IMR-90 (cell line): ENCODE results near the gene APOC4. TPM values are rescaled to one million over a fixed set of nuclear protein-coding genes. Genes with fewer than 3 reads are reported as not detected.
"Not testable (repeated sequence)": the region's sequence is repeated elsewhere in the genome, so short reads cannot be mapped to it uniquely, and the experiment has no call there.

Experiments used
- ATAC-seq: fragments of 200-7000 bp; cut with Tn5 transposase; 2 replicates; pipeline ENCODE4 v1.9.1; 2020; ENCODE audit warnings: low read depth, mild to moderate bottlenecking, moderate library complexity
- BruUV-seq: library from RNA; stranded (reverse); fragments of 400-500 nt; replicated peaks from 2 replicates; lab custom pipeline; 2021; lab: Mats Ljungman, UMichigan
- CTCF ChIA-PET: fragments of 300-600 bp; formaldehyde crosslinking; extraction: SDS; loops from one replicate; lab custom pipeline; 2021; ENCODE audit warnings: antibody characterized with exemption; lab: Yijun Ruan, JAX
- POLR2A ChIA-PET: fragments of 300-600 bp; sonication (Branson Sonifier 250); formaldehyde crosslinking; loops from one replicate; lab custom pipeline; 2022; ENCODE audit warnings: antibody characterized with exemption; ENCODE audit not compliant: unreplicated experiment; lab: Charles Lee
- DNase-seq: peaks from one replicate; pipeline ENCODE4 v3.0.0; 2013
- H2AFZ ChIP-seq: replicated peaks from 2 replicates; pipeline ENCODE3; 2013; ENCODE audit warnings: low read length, mild to moderate bottlenecking; ENCODE audit not compliant: poor library complexity
- H2AK5ac ChIP-seq: 2 replicates; pipeline ENCODE4 v1.6.1; 2013; ENCODE audit warnings: low read depth, low read length, inconsistent platforms
- H2AK9ac ChIP-seq: replicated peaks from 2 replicates; pipeline ENCODE3; 2013; ENCODE audit warnings: mild to moderate bottlenecking, low read depth, low read length, moderate library complexity; ENCODE audit not compliant: poor library complexity
- H2BK120ac ChIP-seq: 2 replicates; pipeline ENCODE4 v1.6.1; 2013; ENCODE audit warnings: low read depth, low read length, inconsistent platforms
- H2BK15ac ChIP-seq: 3 replicates; pipeline ENCODE4 v1.6.1; 2013; ENCODE audit warnings: low read depth, low read length, inconsistent platforms
- H2BK20ac ChIP-seq: 2 replicates; pipeline ENCODE4 v1.6.1; 2013; ENCODE audit warnings: low read depth, mild to moderate bottlenecking, inconsistent platforms, low read length, moderate library complexity
- H2BK5ac ChIP-seq: 2 replicates; pipeline ENCODE4 v1.6.1; 2013; ENCODE audit warnings: mild to moderate bottlenecking, low read depth, low read length, inconsistent platforms; ENCODE audit not compliant: poor library complexity, severe bottlenecking
- H3K14ac ChIP-seq: replicated peaks from 2 replicates; pipeline ENCODE4 v1.6.1; 2013; ENCODE audit warnings: low read depth, low read length, inconsistent platforms
- H3K18ac ChIP-seq: 2 replicates; pipeline ENCODE4 v1.6.1; 2013; ENCODE audit warnings: low read depth, low read length, control low read depth
- H3K23ac ChIP-seq: 2 replicates; pipeline ENCODE4 v1.6.1; 2013; ENCODE audit warnings: low read depth, low read length, inconsistent platforms
- H3K27ac ChIP-seq: 2 replicates; pipeline ENCODE4 v1.5.1; 2013; ENCODE audit warnings: mild to moderate bottlenecking, control low read depth, low read length; ENCODE audit not compliant: insufficient read depth
- H3K27me3 ChIP-seq: 2 replicates; pipeline ENCODE4 v1.6.1; 2013; ENCODE audit warnings: low read length; ENCODE audit not compliant: control insufficient read depth, insufficient read depth
- H3K36me3 ChIP-seq: 2 replicates; pipeline ENCODE4 v1.6.1; 2013; ENCODE audit warnings: low read length, mixed read lengths; ENCODE audit not compliant: control insufficient read depth, insufficient read depth
- H3K4ac ChIP-seq: 2 replicates; pipeline ENCODE4 v1.6.1; 2013; ENCODE audit warnings: low read depth, low read length, inconsistent platforms
- H3K4me1 ChIP-seq: 2 replicates; pipeline ENCODE4 v1.6.1; 2013; ENCODE audit warnings: low read length, mixed read lengths; ENCODE audit not compliant: control insufficient read depth, insufficient read depth
- H3K4me2 ChIP-seq: 2 replicates; pipeline ENCODE4 v1.6.1; 2013; ENCODE audit warnings: low read depth, mild to moderate bottlenecking, control low read depth, low read length, moderate library complexity
- H3K4me3 ChIP-seq: 2 replicates; pipeline ENCODE4 v1.5.1; 2013; ENCODE audit warnings: low read depth, mild to moderate bottlenecking, control low read depth, low read length, moderate library complexity; ENCODE audit not compliant: insufficient read depth
- H3K56ac ChIP-seq: 2 replicates; pipeline ENCODE4 v1.6.1; 2013; ENCODE audit warnings: low read length, inconsistent platforms; ENCODE audit not compliant: insufficient read depth; ENCODE audit errors: extremely low read depth
- H3K79me1 ChIP-seq, 2 experiments: 2 replicates each; pipeline ENCODE4 v1.6.1; 2013; ENCODE audit warnings: low read length in 2 of 2, inconsistent platforms in 1 of 2, low read depth in 1 of 2
- H3K9ac ChIP-seq: 2 replicates; pipeline ENCODE4 v1.6.1; 2013; ENCODE audit warnings: low read depth, low read length, control low read depth
- H3K9me1 ChIP-seq: 2 replicates; pipeline ENCODE4 v1.6.1; 2013; ENCODE audit warnings: low read length, inconsistent platforms; ENCODE audit not compliant: insufficient read depth
- H3K9me3 ChIP-seq: 2 replicates; pipeline ENCODE4 v1.6.1; 2013; ENCODE audit warnings: low read length; ENCODE audit not compliant: control insufficient read depth, insufficient read depth
- H4K20me1 ChIP-seq: 2 replicates; pipeline ENCODE4 v1.6.1; 2013; ENCODE audit warnings: low read length, inconsistent platforms; ENCODE audit not compliant: insufficient read depth
- H4K5ac ChIP-seq: 2 replicates; pipeline ENCODE4 v1.6.1; 2013; ENCODE audit warnings: mild to moderate bottlenecking, low read depth, low read length, control low read depth
- H4K8ac ChIP-seq, 2 experiments: 2 replicates each; pipeline ENCODE4 v1.6.1; 2013; ENCODE audit warnings: low read depth in 2 of 2, low read length in 2 of 2, control low read depth in 1 of 2, inconsistent platforms in 1 of 2
- H4K91ac ChIP-seq: 2 replicates; pipeline ENCODE4 v1.6.1; 2013; ENCODE audit warnings: low read depth, low read length, inconsistent platforms; ENCODE audit not compliant: insufficient read depth
- CEBPB ChIP-seq: IDR thresholded peaks from 2 replicates; pipeline ENCODE4 v1.6.1; 2012; ENCODE audit warnings: low read depth, low read length, improper control_type of control experiment
- FOS ChIP-seq: fragments of 150-350 bp; IDR thresholded peaks from 2 replicates; pipeline ENCODE4 v1.6.1; 2016; ENCODE audit warnings: low read depth, low read length
- WGBS, 2 experiments: methylation state at CpG; one replicate each; pipeline versions ENCODE4 v1.1.5 to v1.1.7; 2013; ENCODE audit warnings: missing lambda C conversion rate in 2 of 2; ENCODE audit not compliant: insufficient read length in 1 of 2; ENCODE audit errors: extremely low coverage in 2 of 2; 5-methylcytosine and 5-hydroxymethylcytosine counted together
- dilution Hi-C: fragments of 300-500 bp; cut with HindIII; formaldehyde crosslinking; loops from one replicate; pipeline ENCODE4 v1.14.3; 2018; ENCODE audit warnings: low sequenced_read_pairs; ENCODE audit not compliant: unreplicated experiment
- in situ Hi-C: fragments of 300-500 bp; cut with MboI; formaldehyde crosslinking; loops from 3 replicates; pipeline ENCODE4 v1.14.3; 2019; ENCODE audit warnings: low sequenced_read_pairs, inconsistent platforms, mixed read lengths
- intact Hi-C: fragments of 100-400 bp; cut with micrococcal nuclease; formaldehyde crosslinking; loops from 2 replicates; pipeline ENCODE4 v1.10.0; 2022
- polyA plus RNA-seq, 3 experiments: library from polyadenylated mRNA; depleted of rRNA; stranded (reverse); fragments of >200 nt; gene quantifications; 2 replicates each; pipeline ENCODE4 v1.2.3, GENCODE V29; 2012; ENCODE audit warnings: low replicate concordance in 1 of 3
- total RNA-seq: library from RNA; depleted of rRNA; stranded (reverse); fragments of >200 nt; gene quantifications from 2 replicates; pipeline ENCODE4 v1.2.3, GENCODE V29; 2012

Gene APOC4
- total and polyA plus RNA-seq, 2 of the 4 experiments (the other 2 are of a cell fraction): not detected

DNA sequence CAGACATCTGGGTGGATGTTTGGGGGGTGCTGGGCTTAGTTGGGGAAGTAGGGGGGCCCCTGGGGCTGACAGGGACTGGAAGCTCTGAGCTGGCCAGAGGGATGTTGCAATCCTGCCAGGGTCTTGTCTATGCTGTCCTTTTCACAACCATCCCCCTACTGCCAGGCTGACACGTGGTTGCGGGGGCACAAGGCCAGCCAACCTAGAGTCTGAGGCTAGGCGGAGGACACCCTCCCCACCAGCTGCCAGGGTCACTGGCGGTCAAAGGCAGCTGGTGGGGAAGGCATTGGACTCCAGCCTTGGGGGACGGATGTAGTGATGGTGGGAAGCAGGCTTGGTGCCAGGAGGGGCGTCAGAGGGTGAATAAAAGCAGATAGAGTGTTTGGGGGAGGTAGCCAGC lies 29.2 kb upstream of the APOC4 start:
- no peaks in the 10 kb centered on the region for H3K27me3 ChIP-seq
- DNase-seq (no peak), ATAC-seq (no peak)
- ChIA-PET CTCF (no interaction called here), POLR2A (no interaction called here)
- H3K18ac ChIP-seq: no peak overlapping the region
- H2BK120ac ChIP-seq: peak overlapping the region; percentile 15; the same call in 1 of the 2 replicates
- no peak overlapping the region for H2AK9ac ChIP-seq
- H4K5ac ChIP-seq: no peak overlapping the region
- H2BK15ac ChIP-seq: 0 out of 3 replicates have a peak overlapping the region, but pooled peaks have one; percentile 17
- no peak overlapping the region for H2BK20ac ChIP-seq
- H3K4me3 ChIP-seq: no peak overlapping the region
- no peak overlapping the region for H3K27ac ChIP-seq
- peaks cover 12% of the 10 kb centered on the region for H3K4me1 ChIP-seq
- H3K4ac ChIP-seq: no peak overlapping the region
- H2AK5ac ChIP-seq: no peak overlapping the region
- H2BK5ac ChIP-seq: no peak overlapping the region
- no peak overlapping the region for H3K23ac ChIP-seq
- dilution Hi-C loops (no loop called here), in situ Hi-C loops (loop anchor here (5.0 kb wide), 1 partner anchor 39 kb away; no protein-coding TSS in a partner anchor), intact Hi-C loops (no loop called here)
- BruUV-seq: no TSS peak
- H4K20me1 ChIP-seq: no peaks in the 10 kb centered on the region; the same call in 1 of the 2 replicates
- H3K56ac ChIP-seq: no peak overlapping the region
- 0 out of 4 replicates have a peak overlapping the region, but pooled peaks of 1 of the 2 experiments have one; percentile 33 for H4K8ac ChIP-seq
- no peak overlapping the region for H3K9ac ChIP-seq
- no peak overlapping the region for H3K14ac ChIP-seq
- H3K9me1 ChIP-seq: peaks cover 4% of the 10 kb centered on the region; the same call in 1 of the 2 replicates
- peak; percentile 50 for TF ChIP-seq CEBPB
- TF ChIP-seq FOS: no peak
- H3K4me2 ChIP-seq: no peak overlapping the region
- no peaks in the 10 kb centered on the region for H3K79me1 ChIP-seq
- no peaks in the 10 kb centered on the region for H3K9me3 ChIP-seq
- H4K91ac ChIP-seq: no peak overlapping the region
- WGBS, 2 experiments: 11% methylated on average over 3 of the region's 6 CpGs; no CpG with 5 or more reads in 1 of the 2 experiments
- no peaks in the 10 kb centered on the region for H3K36me3 ChIP-seq
- no peak overlapping the region for H2AFZ ChIP-seq

DNA sequence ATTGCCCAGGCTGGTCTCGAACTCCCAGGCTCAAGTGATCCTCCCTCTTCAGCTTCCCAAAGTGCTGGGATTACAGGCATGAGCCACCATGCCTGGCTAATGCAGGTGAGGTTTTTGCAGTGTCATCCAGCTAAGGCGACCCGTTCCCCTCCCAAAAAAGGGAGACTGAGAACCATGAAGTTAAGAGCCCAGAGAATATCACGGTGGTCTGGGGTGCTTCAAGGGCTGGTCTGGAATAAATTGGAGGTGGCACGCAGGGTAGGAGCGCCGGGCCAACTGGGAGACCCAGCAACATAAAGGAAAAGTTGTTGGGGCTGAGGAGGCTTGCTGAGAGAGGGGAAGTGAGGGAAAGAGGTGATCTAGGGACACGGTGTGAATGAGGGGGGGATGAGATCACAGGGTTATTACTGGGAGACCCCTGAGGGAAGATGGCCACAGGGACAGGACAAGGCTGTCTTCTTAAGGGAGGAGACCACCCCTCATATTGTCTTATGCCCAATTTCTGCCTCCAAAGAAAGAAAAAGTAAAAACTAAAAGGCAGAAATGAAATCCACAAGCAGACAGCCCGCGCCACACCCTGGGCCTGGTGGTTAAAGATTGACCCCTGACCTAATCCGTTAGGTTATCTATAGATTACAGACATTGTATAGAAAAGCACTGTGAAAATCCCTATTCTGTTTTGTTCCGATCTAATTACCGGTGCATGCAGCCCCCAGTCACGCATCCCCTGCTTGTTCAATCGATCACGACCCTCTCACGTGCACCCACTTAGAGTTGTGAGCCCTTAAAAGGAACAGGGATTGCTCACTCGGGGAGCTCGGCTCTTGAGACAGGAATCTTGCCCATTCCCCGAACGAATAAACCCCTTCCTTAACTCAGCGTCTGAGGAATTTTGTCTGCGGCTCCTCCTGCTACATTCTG lies 28.3 kb upstream of the APOC4 start:
- DNase-seq, H3K18ac ChIP-seq, H3K9me1 ChIP-seq, CTCF ChIA-PET, H2BK120ac ChIP-seq, ATAC-seq, H3K9me3 ChIP-seq, dilution Hi-C loops, H3K4me2 ChIP-seq, H3K36me3 ChIP-seq, H3K56ac ChIP-seq, H2BK15ac ChIP-seq, intact Hi-C loops, H3K14ac ChIP-seq, H3K9ac ChIP-seq, H3K27me3 ChIP-seq, H3K4me3 ChIP-seq, H3K79me1 ChIP-seq, H4K91ac ChIP-seq, H4K5ac ChIP-seq, POLR2A ChIA-PET, H2AK9ac ChIP-seq, H2BK20ac ChIP-seq, H3K23ac ChIP-seq, H3K4ac ChIP-seq, BruUV-seq, H2BK5ac ChIP-seq, H4K20me1 ChIP-seq, H3K27ac ChIP-seq: not testable (repeated sequence)
- Histone ChIP-seq H3K4me1 (peaks cover 12% of the 10 kb centered on the region), H4K8ac (peak overlapping the region; percentile 55 to 85; a peak in 2 of 4 replicates), H2AFZ (peak overlapping the region; percentile 94), H2AK5ac (peak overlapping the region; percentile 85; the same call in 1 of the 2 replicates)
- in situ Hi-C loops: loop anchor here (5.0 kb wide), 1 partner anchor 39 kb away; no protein-coding TSS in a partner anchor
- WGBS, 2 experiments: 78% methylated on average over 8 of the region's 23 CpGs; no CpG with 5 or more reads in 1 of the 2 experiments
